ENCODE results near the gene SLC27A4.

DNA sequence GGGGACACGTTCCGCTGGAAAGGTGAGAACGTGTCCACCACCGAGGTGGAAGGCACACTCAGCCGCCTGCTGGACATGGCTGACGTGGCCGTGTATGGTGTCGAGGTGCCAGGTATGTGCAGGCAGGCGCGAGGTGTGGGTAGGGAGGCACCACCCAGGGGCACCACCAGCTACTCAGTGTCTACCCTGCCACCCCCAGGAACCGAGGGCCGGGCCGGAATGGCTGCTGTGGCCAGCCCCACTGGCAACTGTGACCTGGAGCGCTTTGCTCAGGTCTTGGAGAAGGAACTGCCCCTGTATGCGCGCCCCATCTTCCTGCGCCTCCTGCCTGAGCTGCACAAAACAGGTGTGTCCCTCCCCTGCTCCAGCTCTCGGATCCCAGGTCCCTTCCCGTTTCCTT lies 15.1 kb downstream of the SLC27A4 start:
- no peak for TF ChIP-seq POLR2A (IDR thresholded peaks at IDR 0.05)
- TF ChIP-seq CTCF (IDR thresholded peaks at IDR 0.05) = no peak

All from heart left ventricle (tissue), 13 donors.